ENCODE data around the gene POU4F1.

DNA sequence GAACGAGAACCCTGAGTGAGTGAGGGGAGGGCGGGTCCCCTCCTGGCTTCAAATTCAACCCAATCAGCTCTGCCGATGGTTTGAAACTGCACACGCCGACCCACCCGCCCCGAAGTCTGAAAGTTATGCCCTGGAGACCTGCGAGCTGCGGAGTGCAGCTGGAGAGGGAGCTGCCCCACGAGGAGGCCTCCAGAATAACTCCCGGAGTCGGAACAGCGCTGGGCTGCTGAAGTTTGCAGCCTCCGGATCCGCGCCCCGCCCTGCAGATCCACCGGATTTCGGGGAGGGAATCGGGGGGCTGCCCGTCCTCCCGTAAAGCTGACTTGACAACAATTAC is 7.0 kb downstream of the POU4F1 start:
- no peak for TF ChIP-seq POLR2AphosphoS5 (IDR thresholded peaks at IDR 0.05; ENCODE audit: borderline replicate concordance, low read depth, low read length)
- no peak for TF ChIP-seq EZH2 (IDR thresholded peaks at IDR 0.05)
- no peak for TF ChIP-seq FOXP2 (optimal IDR thresholded peaks at IDR 0.05; ENCODE audit: control extremely low read depth, extremely low read length, insufficient read depth)
